GM12878 (cell line): ENCODE measurements around the gene CKS2.
"Not testable (repeated sequence)": the region's sequence is repeated elsewhere in the genome, so short reads cannot be mapped to it uniquely, and the experiment has no call there.

ENCODE experiments used
- BHLHE40 ChIP-seq, 2 experiments: fragments of 450-650 bp in 1 of 2; IDR thresholded peaks; 2 replicates each; pipeline ENCODE4 v1.6.1; 2011 to 2017; ENCODE audit warnings: low read depth in 2 of 2, borderline replicate concordance in 1 of 2, improper control_type of control experiment in 1 of 2, low read length in 1 of 2, mild to moderate bottlenecking in 1 of 2
- CTCF ChIP-seq, 3 experiments: IDR thresholded peaks in 2 of 3; conservative IDR thresholded peaks in 1 of 3; 2 replicates each; pipeline ENCODE4 v1.5.1; 2011; ENCODE audit warnings: low read depth in 3 of 3, low read length in 3 of 3, mild to moderate bottlenecking in 3 of 3, control low read depth in 2 of 3, moderate library complexity in 2 of 3, inconsistent platforms in 1 of 3, mixed read lengths in 1 of 3; ENCODE audit not compliant: control insufficient read depth in 2 of 3, insufficient read depth in 1 of 3; ENCODE audit errors: extremely low read depth in 1 of 3
- EZH2 ChIP-seq: IDR thresholded peaks from 2 replicates; pipeline ENCODE4 v1.6.1; 2012; ENCODE audit warnings: low read depth, mild to moderate bottlenecking, control low read depth, inconsistent platforms, low read length, borderline replicate concordance; ENCODE audit not compliant: control insufficient read depth
- MYC ChIP-seq: IDR thresholded peaks from 2 replicates; pipeline ENCODE4 v1.6.1; 2011; ENCODE audit warnings: mild to moderate bottlenecking, low read length, moderate library complexity, inconsistent platforms; ENCODE audit not compliant: insufficient read depth, insufficient replicate concordance, insufficient read length, severe bottlenecking
- POLR2A ChIP-seq: IDR thresholded peaks from 2 replicates; pipeline ENCODE4 v1.6.1; 2011; ENCODE audit warnings: low read depth, mild to moderate bottlenecking, low read length
- RELB ChIP-seq: fragments of 450-650 bp; IDR thresholded peaks from 2 replicates; pipeline ENCODE4 v1.6.1; 2017; ENCODE audit warnings: low read depth, mild to moderate bottlenecking, moderate library complexity
- REST ChIP-seq: IDR thresholded peaks from 2 replicates; pipeline ENCODE4 v1.6.1; 2012; ENCODE audit warnings: mild to moderate bottlenecking, low read depth, low read length
- SMC3 ChIP-seq: IDR thresholded peaks from 2 replicates; pipeline ENCODE4 v1.6.1; 2011; ENCODE audit warnings: low read length, improper control_type of control experiment, borderline replicate concordance
- SREBF2 ChIP-seq: IDR thresholded peaks from 2 replicates; pipeline ENCODE4 v1.6.1; 2012; ENCODE audit warnings: mild to moderate bottlenecking, low read length
- SRF ChIP-seq, 2 experiments: IDR thresholded peaks; 2 replicates each; pipeline ENCODE4 v1.6.1; 2011; ENCODE audit warnings: low read depth in 2 of 2, low read length in 2 of 2, mild to moderate bottlenecking in 1 of 2, moderate library complexity in 1 of 2
- SUZ12 ChIP-seq: fragments of 200-600 bp; sonication (generic); IDR thresholded peaks from one replicate; pipeline ENCODE4 v1.6.1; 2018; ENCODE audit warnings: antibody characterized with exemption, mild to moderate bottlenecking; ENCODE audit not compliant: unreplicated experiment
- TBL1XR1 ChIP-seq: IDR thresholded peaks from 2 replicates; pipeline ENCODE4 v1.6.1; 2012; ENCODE audit warnings: low read depth, low read length, improper control_type of control experiment

GRCh38 chr9:89276040-89276439, 35.0 kb upstream of the CKS2 start:
- TF ChIP-seq REST; MYC; POLR2A; EZH2; RELB; SUZ12; CTCF (IDR thresholded peaks at IDR 0.05 in 2 of 3, conservative IDR thresholded peaks at IDR 0.05 in 1 of 3; ENCODE audit: control insufficient read depth in 2 of 3, extremely low read depth in 1 of 3, insufficient read depth in 1 of 3, low read depth in 3 of 3, low read length in 3 of 3); SMC3; TBL1XR1; SREBF2; SRF (IDR thresholded peaks at IDR 0.05; ENCODE audit: low read depth in 2 of 2, low read length in 2 of 2); BHLHE40 (IDR thresholded peaks at IDR 0.05; ENCODE audit: borderline replicate concordance in 1 of 2, low read depth in 2 of 2, low read length in 1 of 2): not testable (repeated sequence)
